ENCODE data around the gene CDCP2. TPM values are rescaled to one million over a fixed set of nuclear protein-coding genes. Genes with fewer than 3 reads are reported as not detected.

CDCP2 gene
- total RNA-seq, 1 experiment from 2014 or later: not detected

- H3K4me3 ChIP-seq: no peak overlapping the region
- POLR2A ChIA-PET (ENCODE audit: unreplicated experiment): no interaction called here
- no peak for TF ChIP-seq EZH2 (IDR thresholded peaks at IDR 0.05; ENCODE audit: low read depth)
- TF ChIP-seq, protein P1, sequence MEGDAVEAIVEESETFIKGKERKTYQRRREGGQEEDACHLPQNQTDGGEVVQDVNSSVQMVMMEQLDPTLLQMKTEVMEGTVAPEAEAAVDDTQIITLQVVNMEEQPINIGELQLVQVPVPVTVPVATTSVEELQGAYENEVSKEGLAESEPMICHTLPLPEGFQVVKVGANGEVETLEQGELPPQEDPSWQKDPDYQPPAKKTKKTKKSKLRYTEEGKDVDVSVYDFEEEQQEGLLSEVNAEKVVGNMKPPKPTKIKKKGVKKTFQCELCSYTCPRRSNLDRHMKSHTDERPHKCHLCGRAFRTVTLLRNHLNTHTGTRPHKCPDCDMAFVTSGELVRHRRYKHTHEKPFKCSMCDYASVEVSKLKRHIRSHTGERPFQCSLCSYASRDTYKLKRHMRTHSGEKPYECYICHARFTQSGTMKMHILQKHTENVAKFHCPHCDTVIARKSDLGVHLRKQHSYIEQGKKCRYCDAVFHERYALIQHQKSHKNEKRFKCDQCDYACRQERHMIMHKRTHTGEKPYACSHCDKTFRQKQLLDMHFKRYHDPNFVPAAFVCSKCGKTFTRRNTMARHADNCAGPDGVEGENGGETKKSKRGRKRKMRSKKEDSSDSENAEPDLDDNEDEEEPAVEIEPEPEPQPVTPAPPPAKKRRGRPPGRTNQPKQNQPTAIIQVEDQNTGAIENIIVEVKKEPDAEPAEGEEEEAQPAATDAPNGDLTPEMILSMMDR (conservative IDR thresholded peaks at IDR 0.05): no peak
Measured at GRCh38 chr1:54156201-54156600, 3.4 kb upstream of the CDCP2 start.

GRCh38 chr1:54153535-54154439 lies 987 bp upstream of the CDCP2 start:
- H3K9me3 ChIP-seq (ENCODE audit: insufficient read depth, low read depth): no peaks in the 10 kb centered on the region
- H3K36me3 ChIP-seq (ENCODE audit: low read depth): no peaks in the 10 kb centered on the region
- H4K20me1 ChIP-seq (ENCODE audit: insufficient read depth): no peaks in the 10 kb centered on the region
- no peak overlapping the region for H3K27ac ChIP-seq
- no peaks in the 10 kb centered on the region for H3K79me2 ChIP-seq (ENCODE audit: low read depth)
- peak; percentile 61 to 66 for DNase-seq
- ChIA-PET CTCF (no interaction called here), POLR2A (ENCODE audit: unreplicated experiment) (no interaction called here)
- peaks cover 6% of the 10 kb centered on the region; the same call in 1 of the 2 replicates for H3K4me1 ChIP-seq (replicated peaks; ENCODE audit: insufficient read depth)
- no peaks in the 10 kb centered on the region for H3K9me2 ChIP-seq (ENCODE audit: insufficient read depth)
- no peak overlapping the region for H3K4me3 ChIP-seq
- intact Hi-C loops (cut with micrococcal nuclease; ENCODE audit: unreplicated experiment): no loop called here
- no peaks in the 10 kb centered on the region for H3F3A ChIP-seq (ENCODE audit: insufficient read depth, low read depth)
- no TSS peak for BruUV-seq (replicated peaks)
- no peaks in the 10 kb centered on the region for H3K27me3 ChIP-seq (ENCODE audit: insufficient read depth, low read depth)
- no peak overlapping the region for H2AFZ ChIP-seq
- H3K4me2 ChIP-seq: no peak overlapping the region
- no peak for TF ChIP-seq EZH2 (IDR thresholded peaks at IDR 0.05; ENCODE audit: low read depth)
- TF ChIP-seq, protein P1 (conservative IDR thresholded peaks at IDR 0.05): no peak

More at GRCh38 chr1:54156201-54156600, 3.4 kb upstream of the CDCP2 start:
- Histone ChIP-seq H3K4me1 (replicated peaks; ENCODE audit: insufficient read depth) (peaks cover 6% of the 10 kb centered on the region; the same call in 1 of the 2 replicates), H3K79me2 (ENCODE audit: low read depth) (no peaks in the 10 kb centered on the region), H4K20me1 (ENCODE audit: insufficient read depth) (no peaks in the 10 kb centered on the region), H3K27me3 (ENCODE audit: insufficient read depth, low read depth) (no peaks in the 10 kb centered on the region), H3K9me3 (ENCODE audit: insufficient read depth, low read depth) (no peaks in the 10 kb centered on the region), H3K36me3 (ENCODE audit: low read depth) (no peaks in the 10 kb centered on the region), H3K9me2 (ENCODE audit: insufficient read depth) (no peaks in the 10 kb centered on the region), H3K4me2 (no peak overlapping the region), H2AFZ (no peak overlapping the region), H3F3A (ENCODE audit: insufficient read depth, low read depth) (no peaks in the 10 kb centered on the region), H3K27ac (no peak overlapping the region)
- intact Hi-C loops (cut with micrococcal nuclease; ENCODE audit: unreplicated experiment): no loop called here
- CTCF ChIA-PET: no interaction called here
- no peak for DNase-seq
- BruUV-seq (replicated peaks): no TSS peak

DNA sequence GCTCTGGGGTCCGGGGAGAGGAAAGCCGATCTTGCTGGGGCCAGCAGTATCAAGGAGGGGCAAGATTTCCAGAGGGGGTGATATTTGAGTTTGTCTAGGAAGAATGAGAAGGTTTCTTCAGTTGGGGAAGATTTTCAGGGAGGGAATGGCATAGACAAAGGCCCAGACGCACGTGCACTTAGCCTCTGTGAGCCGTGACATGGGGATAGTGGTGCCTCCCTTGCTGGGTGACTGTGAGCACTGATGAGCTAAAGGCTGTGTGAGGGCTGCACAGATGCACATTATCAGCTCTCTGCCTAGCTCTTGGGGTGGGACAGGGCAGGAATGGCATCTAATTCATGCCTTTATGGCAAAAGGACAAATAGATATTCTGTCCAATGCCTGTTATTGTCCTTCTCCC lies 1.8 kb downstream of the CDCP2 start:
- H3K79me2 ChIP-seq (ENCODE audit: low read depth): no peaks in the 10 kb centered on the region
- TF ChIP-seq EZH2 (IDR thresholded peaks at IDR 0.05; ENCODE audit: low read depth): no peak
- TF ChIP-seq, protein P1 (conservative IDR thresholded peaks at IDR 0.05): no peak
- H3K4me1 ChIP-seq (replicated peaks; ENCODE audit: insufficient read depth): no peaks in the 10 kb centered on the region
- H3K9me2 ChIP-seq (ENCODE audit: insufficient read depth): no peaks in the 10 kb centered on the region
- DNase-seq: no peak
- no peaks in the 10 kb centered on the region for H3K36me3 ChIP-seq (ENCODE audit: low read depth)
- no peak overlapping the region for H3K4me3 ChIP-seq
- no peaks in the 10 kb centered on the region for H3K27me3 ChIP-seq (ENCODE audit: insufficient read depth, low read depth)
- H3K9me3 ChIP-seq (ENCODE audit: insufficient read depth, low read depth): no peaks in the 10 kb centered on the region
- intact Hi-C loops (cut with micrococcal nuclease; ENCODE audit: unreplicated experiment): no loop called here
- H2AFZ ChIP-seq: no peak overlapping the region
- H3K27ac ChIP-seq: no peak overlapping the region
- POLR2A ChIA-PET (ENCODE audit: unreplicated experiment): no interaction called here
- H3K4me2 ChIP-seq: no peak overlapping the region
- H3F3A ChIP-seq (ENCODE audit: insufficient read depth, low read depth): no peaks in the 10 kb centered on the region
- H4K20me1 ChIP-seq (ENCODE audit: insufficient read depth): no peaks in the 10 kb centered on the region
- CTCF ChIA-PET: no interaction called here
- BruUV-seq (replicated peaks): no TSS peak

Data from PC-9 (cell line).